Testis (tissue), 2 donors: ENCODE results near the gene AUTS2.

Experiments used
- POLR2A ChIP-seq: fragments of 450-650 bp; IDR thresholded peaks from one replicate; pipeline ENCODE4 v1.6.1; 2017; ENCODE audit warnings: antibody characterized with exemption, mild to moderate bottlenecking, moderate library complexity
- TF ChIP-seq, protein P1 (sequence below), 3 experiments: fragments of 450-650 bp in 2 of 3; fragments of 200-600 bp in 1 of 3; sonication (generic) in 1 of 3; IDR thresholded peaks; one replicate each; pipeline ENCODE4 v1.5.1; 2016 to 2019; ENCODE audit warnings: antibody characterized with exemption in 3 of 3, mild to moderate bottlenecking in 2 of 3, moderate library complexity in 1 of 3

- TF ChIP-seq POLR2A: no peak
- TF ChIP-seq, protein P1, sequence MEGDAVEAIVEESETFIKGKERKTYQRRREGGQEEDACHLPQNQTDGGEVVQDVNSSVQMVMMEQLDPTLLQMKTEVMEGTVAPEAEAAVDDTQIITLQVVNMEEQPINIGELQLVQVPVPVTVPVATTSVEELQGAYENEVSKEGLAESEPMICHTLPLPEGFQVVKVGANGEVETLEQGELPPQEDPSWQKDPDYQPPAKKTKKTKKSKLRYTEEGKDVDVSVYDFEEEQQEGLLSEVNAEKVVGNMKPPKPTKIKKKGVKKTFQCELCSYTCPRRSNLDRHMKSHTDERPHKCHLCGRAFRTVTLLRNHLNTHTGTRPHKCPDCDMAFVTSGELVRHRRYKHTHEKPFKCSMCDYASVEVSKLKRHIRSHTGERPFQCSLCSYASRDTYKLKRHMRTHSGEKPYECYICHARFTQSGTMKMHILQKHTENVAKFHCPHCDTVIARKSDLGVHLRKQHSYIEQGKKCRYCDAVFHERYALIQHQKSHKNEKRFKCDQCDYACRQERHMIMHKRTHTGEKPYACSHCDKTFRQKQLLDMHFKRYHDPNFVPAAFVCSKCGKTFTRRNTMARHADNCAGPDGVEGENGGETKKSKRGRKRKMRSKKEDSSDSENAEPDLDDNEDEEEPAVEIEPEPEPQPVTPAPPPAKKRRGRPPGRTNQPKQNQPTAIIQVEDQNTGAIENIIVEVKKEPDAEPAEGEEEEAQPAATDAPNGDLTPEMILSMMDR (IDR thresholded peaks at IDR 0.05): no peak
Measured at GRCh38 chr7:70047891-70048448, 449.7 kb downstream of the AUTS2 start.
